ENCODE measurements around the gene CDKN1B. TPM values are rescaled to one million over a fixed set of nuclear protein-coding genes. Genes with fewer than 3 reads are reported as not detected.

The CDKN1B gene
- total RNA-seq, 1 donor from 2014 or later: 36.0 TPM

- Mint-ChIP-seq H3K27ac (ENCODE audit: unreplicated experiment) (peak overlapping the region; percentile 33), H3K9me3 (ENCODE audit: unreplicated experiment) (peaks cover 3% of the 10 kb centered on the region), H3K4me3 (ENCODE audit: unreplicated experiment) (peak overlapping the region; percentile 65), H3K4me1 (ENCODE audit: low read depth, unreplicated experiment) (peaks cover 36% of the 10 kb centered on the region), H3K27me3 (ENCODE audit: unreplicated experiment) (peaks cover 6% of the 10 kb centered on the region), H3K36me3 (ENCODE audit: unreplicated experiment) (no peaks in the 10 kb centered on the region)
- no peak for DNase-seq
- TF ChIP-seq, protein P1, sequence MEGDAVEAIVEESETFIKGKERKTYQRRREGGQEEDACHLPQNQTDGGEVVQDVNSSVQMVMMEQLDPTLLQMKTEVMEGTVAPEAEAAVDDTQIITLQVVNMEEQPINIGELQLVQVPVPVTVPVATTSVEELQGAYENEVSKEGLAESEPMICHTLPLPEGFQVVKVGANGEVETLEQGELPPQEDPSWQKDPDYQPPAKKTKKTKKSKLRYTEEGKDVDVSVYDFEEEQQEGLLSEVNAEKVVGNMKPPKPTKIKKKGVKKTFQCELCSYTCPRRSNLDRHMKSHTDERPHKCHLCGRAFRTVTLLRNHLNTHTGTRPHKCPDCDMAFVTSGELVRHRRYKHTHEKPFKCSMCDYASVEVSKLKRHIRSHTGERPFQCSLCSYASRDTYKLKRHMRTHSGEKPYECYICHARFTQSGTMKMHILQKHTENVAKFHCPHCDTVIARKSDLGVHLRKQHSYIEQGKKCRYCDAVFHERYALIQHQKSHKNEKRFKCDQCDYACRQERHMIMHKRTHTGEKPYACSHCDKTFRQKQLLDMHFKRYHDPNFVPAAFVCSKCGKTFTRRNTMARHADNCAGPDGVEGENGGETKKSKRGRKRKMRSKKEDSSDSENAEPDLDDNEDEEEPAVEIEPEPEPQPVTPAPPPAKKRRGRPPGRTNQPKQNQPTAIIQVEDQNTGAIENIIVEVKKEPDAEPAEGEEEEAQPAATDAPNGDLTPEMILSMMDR (IDR thresholded peaks at IDR 0.05; ENCODE audit: partially characterized antibody, unreplicated experiment): no peak
Measured at GRCh38 chr12:12714276-12715021, 2.7 kb upstream of the CDKN1B start.

DNA sequence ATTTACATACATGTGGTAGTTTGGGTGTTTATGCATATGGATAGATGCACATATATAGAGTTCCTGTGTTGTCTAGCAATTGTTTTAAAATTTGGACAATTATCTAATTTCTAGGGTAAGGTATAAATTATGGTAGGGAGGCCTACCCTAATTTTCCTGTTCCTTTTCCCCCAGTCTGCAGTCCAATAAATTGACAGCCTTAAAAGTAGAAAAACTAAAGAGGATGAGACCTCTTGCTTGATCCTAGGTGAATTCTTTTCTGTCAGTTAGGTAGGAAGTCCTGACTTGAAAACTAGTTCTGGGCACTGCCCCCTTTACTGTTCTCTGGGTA, 2.1 kb upstream of the CDKN1B start:
- H3K27ac Mint-ChIP-seq (ENCODE audit: unreplicated experiment): peak overlapping the region; percentile 84
- peaks cover 6% of the 10 kb centered on the region for H3K27me3 Mint-ChIP-seq (ENCODE audit: unreplicated experiment)
- peak overlapping the region; percentile 81 for H3K4me3 Mint-ChIP-seq (ENCODE audit: unreplicated experiment)
- TF ChIP-seq, protein P1 (IDR thresholded peaks at IDR 0.05; ENCODE audit: partially characterized antibody, unreplicated experiment): no peak
- peaks cover 38% of the 10 kb centered on the region for H3K4me1 Mint-ChIP-seq (ENCODE audit: low read depth, unreplicated experiment)
- DNase-seq: no peak
- peaks cover 3% of the 10 kb centered on the region for H3K9me3 Mint-ChIP-seq (ENCODE audit: unreplicated experiment)
- no peaks in the 10 kb centered on the region for H3K36me3 Mint-ChIP-seq (ENCODE audit: unreplicated experiment)

DNA sequence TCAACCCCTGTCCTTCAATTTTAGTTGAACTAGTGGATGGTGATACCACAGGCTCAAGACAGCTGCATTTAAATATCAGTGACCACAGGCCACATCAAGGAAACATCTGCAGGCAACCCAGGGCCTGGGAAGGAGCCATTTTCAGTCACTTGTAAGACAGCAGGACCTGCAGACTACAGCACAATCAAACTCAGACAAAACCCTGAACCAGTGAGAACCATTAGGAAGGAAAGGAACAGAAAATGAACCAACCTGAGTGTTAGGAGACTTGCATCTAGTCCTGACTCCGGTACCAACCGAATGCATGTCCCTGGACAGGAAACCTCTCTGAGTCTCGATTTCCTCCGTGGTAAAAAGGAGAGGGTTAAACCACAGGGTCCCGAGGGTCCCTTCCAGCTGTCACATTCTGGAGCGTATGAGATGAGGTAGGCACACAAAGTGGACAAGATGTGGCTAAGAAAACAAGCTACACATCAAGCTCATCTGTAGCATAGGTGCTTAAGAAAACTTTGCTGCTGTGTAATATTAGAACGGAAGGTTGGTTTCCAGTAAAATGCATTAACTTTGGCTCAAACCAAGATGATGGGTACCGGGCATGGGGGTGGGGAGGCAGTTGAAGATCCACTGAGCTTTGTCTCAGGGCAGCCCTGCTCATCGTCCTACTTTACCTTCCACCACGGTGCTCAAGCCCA, 1.6 kb upstream of the CDKN1B start:
- H3K4me3 Mint-ChIP-seq (ENCODE audit: unreplicated experiment): peak overlapping the region; percentile 81
- H3K9me3 Mint-ChIP-seq (ENCODE audit: unreplicated experiment): peaks cover 3% of the 10 kb centered on the region
- no peaks in the 10 kb centered on the region for H3K36me3 Mint-ChIP-seq (ENCODE audit: unreplicated experiment)
- H3K27ac Mint-ChIP-seq (ENCODE audit: unreplicated experiment): peak overlapping the region; percentile 84
- peak; percentile 59 for DNase-seq
- peaks cover 38% of the 10 kb centered on the region for H3K4me1 Mint-ChIP-seq (ENCODE audit: low read depth, unreplicated experiment)
- TF ChIP-seq, protein P1 (IDR thresholded peaks at IDR 0.05; ENCODE audit: partially characterized antibody, unreplicated experiment): no peak
- H3K27me3 Mint-ChIP-seq (ENCODE audit: unreplicated experiment): peaks cover 6% of the 10 kb centered on the region

DNA sequence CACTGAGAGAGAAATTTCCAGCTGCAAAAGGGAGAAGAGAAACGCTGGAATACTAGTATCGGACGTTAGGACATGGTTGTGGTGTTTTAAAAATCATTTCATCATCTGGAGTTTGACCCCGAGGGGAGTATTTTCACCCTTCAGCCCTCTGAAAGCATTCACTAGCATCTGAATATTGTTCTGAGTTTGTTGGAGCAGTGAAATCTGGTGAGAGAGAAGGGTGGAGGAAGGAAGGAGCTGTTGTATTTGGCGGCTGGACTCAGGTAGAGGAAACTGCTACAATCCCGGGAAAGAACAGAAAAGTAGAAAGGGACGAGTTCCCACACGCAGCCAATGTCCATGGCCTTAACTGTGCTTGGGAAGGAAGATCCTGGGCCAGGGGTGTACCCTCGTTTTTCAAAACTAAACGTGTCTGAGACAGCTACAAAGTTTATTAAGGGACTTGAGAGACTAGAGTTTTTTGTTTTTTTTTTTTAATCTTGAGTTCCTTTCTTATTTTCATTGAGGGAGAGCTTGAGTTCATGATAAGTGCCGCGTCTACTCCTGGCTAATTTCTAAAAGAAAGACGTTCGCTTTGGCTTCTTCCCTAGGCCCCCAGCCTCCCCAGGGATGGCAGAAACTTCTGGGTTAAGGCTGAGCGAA, 896 bp upstream of the CDKN1B start:
- H3K9me3 Mint-ChIP-seq (ENCODE audit: unreplicated experiment): peaks cover 3% of the 10 kb centered on the region
- TF ChIP-seq, protein P1 (IDR thresholded peaks at IDR 0.05; ENCODE audit: partially characterized antibody, unreplicated experiment): no peak
- peak overlapping the region; percentile 84 for H3K27ac Mint-ChIP-seq (ENCODE audit: unreplicated experiment)
- no peaks in the 10 kb centered on the region for H3K36me3 Mint-ChIP-seq (ENCODE audit: unreplicated experiment)
- no peak for DNase-seq
- peak overlapping the region; percentile 81 for H3K4me3 Mint-ChIP-seq (ENCODE audit: unreplicated experiment)
- peaks cover 38% of the 10 kb centered on the region for H3K4me1 Mint-ChIP-seq (ENCODE audit: low read depth, unreplicated experiment)
- peaks cover 6% of the 10 kb centered on the region for H3K27me3 Mint-ChIP-seq (ENCODE audit: unreplicated experiment)
